Endothelial cell (in vitro differentiated cells): ENCODE data around the gene PRXL2A. TPM values are rescaled to one million over a fixed set of nuclear protein-coding genes. Genes with fewer than 3 reads are reported as not detected.
A peak's percentile ranks its signal among the peaks of the same experiment; 100 is the strongest.

Experiments used
- DNase-seq: peaks from one replicate; pipeline ENCODE4 v3.0.0; 2021; ENCODE audit warnings: low spot score
- H3K27ac Mint-ChIP-seq: one replicate; pipeline ENCODE4 v1.8.0; 2021; ENCODE audit warnings: mixed read lengths, inconsistent platforms; ENCODE audit not compliant: unreplicated experiment
- H3K27me3 Mint-ChIP-seq: one replicate; pipeline ENCODE4 v1.8.0; 2021; ENCODE audit warnings: mild to moderate bottlenecking, moderate library complexity, mixed read lengths, inconsistent platforms; ENCODE audit not compliant: unreplicated experiment
- H3K36me3 Mint-ChIP-seq: one replicate; pipeline ENCODE4 v1.8.0; 2021; ENCODE audit warnings: mild to moderate bottlenecking, low read depth, mixed read lengths, inconsistent platforms; ENCODE audit not compliant: unreplicated experiment
- H3K4me1 Mint-ChIP-seq: one replicate; pipeline ENCODE4 v1.8.0; 2021; ENCODE audit warnings: mild to moderate bottlenecking, mixed read lengths, inconsistent platforms; ENCODE audit not compliant: unreplicated experiment
- H3K4me3 Mint-ChIP-seq: one replicate; pipeline ENCODE4 v1.8.0; 2021; ENCODE audit warnings: mild to moderate bottlenecking, mixed read lengths, inconsistent platforms; ENCODE audit not compliant: unreplicated experiment
- H3K9me3 Mint-ChIP-seq: one replicate; pipeline ENCODE4 v1.8.0; 2021; ENCODE audit warnings: mixed read lengths, inconsistent platforms; ENCODE audit not compliant: unreplicated experiment
- total RNA-seq: library from RNA; stranded (reverse); fragmentation: NEBNext Ultra II Directional; extraction: Animal tissue kit (Norgen Biotek cat#: 25700); gene quantifications from one replicate; pipeline ENCODE4 v1.2.1, GENCODE V29; 2021; ENCODE audit not compliant: unreplicated experiment
- TF ChIP-seq, protein P1 (sequence below): fragments of 200-600 bp; sonication (generic); IDR thresholded peaks from one replicate; pipeline ENCODE4 v1.5.0; 2021; ENCODE audit warnings: antibody characterized with exemption; ENCODE audit not compliant: unreplicated experiment

The PRXL2A gene
- total RNA-seq, 1 donor from 2014 or later = 147 TPM

GRCh38 chr10:80421050-80421706 is 12.8 kb downstream of the PRXL2A start:
- H3K9me3 Mint-ChIP-seq = no peaks in the 10 kb centered on the region
- TF ChIP-seq, protein P1, sequence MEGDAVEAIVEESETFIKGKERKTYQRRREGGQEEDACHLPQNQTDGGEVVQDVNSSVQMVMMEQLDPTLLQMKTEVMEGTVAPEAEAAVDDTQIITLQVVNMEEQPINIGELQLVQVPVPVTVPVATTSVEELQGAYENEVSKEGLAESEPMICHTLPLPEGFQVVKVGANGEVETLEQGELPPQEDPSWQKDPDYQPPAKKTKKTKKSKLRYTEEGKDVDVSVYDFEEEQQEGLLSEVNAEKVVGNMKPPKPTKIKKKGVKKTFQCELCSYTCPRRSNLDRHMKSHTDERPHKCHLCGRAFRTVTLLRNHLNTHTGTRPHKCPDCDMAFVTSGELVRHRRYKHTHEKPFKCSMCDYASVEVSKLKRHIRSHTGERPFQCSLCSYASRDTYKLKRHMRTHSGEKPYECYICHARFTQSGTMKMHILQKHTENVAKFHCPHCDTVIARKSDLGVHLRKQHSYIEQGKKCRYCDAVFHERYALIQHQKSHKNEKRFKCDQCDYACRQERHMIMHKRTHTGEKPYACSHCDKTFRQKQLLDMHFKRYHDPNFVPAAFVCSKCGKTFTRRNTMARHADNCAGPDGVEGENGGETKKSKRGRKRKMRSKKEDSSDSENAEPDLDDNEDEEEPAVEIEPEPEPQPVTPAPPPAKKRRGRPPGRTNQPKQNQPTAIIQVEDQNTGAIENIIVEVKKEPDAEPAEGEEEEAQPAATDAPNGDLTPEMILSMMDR = no peak
- DNase-seq = no peak
- peaks cover 42% of the 10 kb centered on the region for H3K4me1 Mint-ChIP-seq
- no peak overlapping the region for H3K4me3 Mint-ChIP-seq
- H3K36me3 Mint-ChIP-seq = peaks cover 29% of the 10 kb centered on the region
- peak overlapping the region; percentile 63 for H3K27ac Mint-ChIP-seq
- no peaks in the 10 kb centered on the region for H3K27me3 Mint-ChIP-seq

DNA sequence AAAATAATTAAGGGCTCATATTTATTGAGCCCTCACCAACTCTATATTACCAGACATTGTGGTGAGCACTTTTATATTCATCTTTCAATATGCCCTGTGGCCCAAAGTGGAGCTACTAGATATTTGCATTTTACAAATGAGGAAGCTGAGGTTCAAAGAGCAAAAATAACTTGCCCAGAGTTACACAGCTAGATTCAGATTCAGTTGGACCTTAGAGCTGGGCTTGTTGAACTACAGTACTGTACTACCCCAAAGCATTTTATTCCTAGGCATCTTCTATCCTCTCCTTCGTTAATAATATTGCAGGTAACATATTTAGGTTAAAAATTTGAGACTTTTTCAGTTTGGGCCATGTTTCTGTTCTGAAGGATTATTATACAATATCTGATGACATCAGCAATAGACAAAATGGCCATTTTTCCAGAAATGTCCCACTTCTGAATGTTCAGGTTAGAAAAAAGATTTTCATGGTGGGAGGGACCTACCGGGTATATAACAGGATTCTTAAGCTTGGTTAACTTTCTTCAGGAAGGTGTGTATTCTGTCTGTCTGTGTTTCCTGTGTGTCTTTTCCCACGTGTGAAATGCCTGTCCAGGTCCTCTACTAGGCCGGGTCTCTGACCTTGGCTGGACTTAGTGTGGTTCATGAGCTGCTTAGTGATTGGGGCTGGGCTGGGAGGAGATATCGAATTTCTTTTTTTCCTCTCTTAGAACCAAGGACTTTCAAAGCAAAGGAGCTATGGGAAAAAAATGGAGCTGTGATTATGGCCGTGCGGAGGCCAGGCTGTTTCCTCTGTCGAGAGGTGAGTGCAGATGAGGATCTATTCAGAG is 13.6 kb downstream of the PRXL2A start:
- no peak for DNase-seq
- Mint-ChIP-seq H3K27ac (peak overlapping the region; percentile 82), H3K4me1 (peaks cover 34% of the 10 kb centered on the region), H3K9me3 (no peaks in the 10 kb centered on the region), H3K36me3 (peaks cover 31% of the 10 kb centered on the region), H3K27me3 (no peaks in the 10 kb centered on the region), H3K4me3 (no peak overlapping the region)
- TF ChIP-seq, protein P1 = no peak

- Mint-ChIP-seq H3K27ac (no peak overlapping the region), H3K4me3 (peak overlapping the region; percentile 38), H3K27me3 (peaks cover 4% of the 10 kb centered on the region), H3K36me3 (peaks cover 51% of the 10 kb centered on the region), H3K9me3 (no peaks in the 10 kb centered on the region), H3K4me1 (peaks cover 18% of the 10 kb centered on the region)
- DNase-seq = no peak
- TF ChIP-seq, protein P1 = no peak
Measured at GRCh38 chr10:80425901-80426300, 17.6 kb downstream of the PRXL2A start.

DNA sequence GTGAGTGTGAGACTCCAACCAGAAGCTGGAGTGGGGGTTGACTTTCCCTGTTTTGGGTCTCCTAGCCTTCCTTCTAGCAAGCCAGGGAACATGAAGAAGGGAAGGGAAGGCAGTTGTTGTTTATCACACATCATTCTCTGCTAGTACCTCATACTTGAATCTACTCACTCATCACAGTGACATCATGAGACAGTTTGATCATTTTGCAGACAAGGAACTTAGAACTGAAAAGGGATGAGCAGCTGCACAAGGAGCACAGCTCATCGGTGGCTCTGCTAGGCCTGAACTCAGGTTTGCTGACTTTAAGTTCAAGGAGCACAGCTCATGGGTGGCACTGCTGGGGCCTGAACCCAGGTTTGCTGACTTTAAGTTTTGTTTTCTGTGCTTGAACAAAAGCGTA is 19.2 kb downstream of the PRXL2A start:
- Mint-ChIP-seq H3K36me3 (peaks cover 51% of the 10 kb centered on the region), H3K27me3 (peaks cover 4% of the 10 kb centered on the region), H3K9me3 (no peaks in the 10 kb centered on the region), H3K27ac (no peak overlapping the region), H3K4me1 (peaks cover 5% of the 10 kb centered on the region), H3K4me3 (peak overlapping the region; percentile 48)
- TF ChIP-seq, protein P1 = no peak
- no peak for DNase-seq

- peaks cover 46% of the 10 kb centered on the region for H3K36me3 Mint-ChIP-seq
- peaks cover 6% of the 10 kb centered on the region for H3K27me3 Mint-ChIP-seq
- TF ChIP-seq, protein P1 = no peak
- H3K9me3 Mint-ChIP-seq = no peaks in the 10 kb centered on the region
- H3K4me1 Mint-ChIP-seq = no peaks in the 10 kb centered on the region
- no peak overlapping the region for H3K27ac Mint-ChIP-seq
- no peak overlapping the region for H3K4me3 Mint-ChIP-seq
- no peak for DNase-seq
Measured at GRCh38 chr10:80429521-80429973, 21.2 kb downstream of the PRXL2A start.
